22Rv1 (cell line): ENCODE data around the gene PRR12.

Experiments
- H3K27ac ChIP-seq: fragments of 450-650 bp; 2 replicates; pipeline ENCODE4 v1.5.1; 2017
- CTCF ChIP-seq: fragments of 450-650 bp; IDR thresholded peaks from 2 replicates; pipeline ENCODE4 v1.5.1; 2017; ENCODE audit warnings: mild to moderate bottlenecking
- ZFX ChIP-seq: fragments of 450-650 bp; IDR thresholded peaks from 2 replicates; pipeline ENCODE4 v1.6.1; 2017; ENCODE audit warnings: antibody characterized with exemption, borderline replicate concordance

PRR12 gene

GRCh38 chr19:49573425-49573824, 17.6 kb upstream of the PRR12 start:
- TF ChIP-seq ZFX = no peak
- no peak for TF ChIP-seq CTCF
- no peak overlapping the region for H3K27ac ChIP-seq

GRCh38 chr19:49574206-49574755, 16.7 kb upstream of the PRR12 start:
- TF ChIP-seq CTCF (no peak), ZFX (no peak)
- H3K27ac ChIP-seq = no peak overlapping the region

GRCh38 chr19:49579193-49579592, 11.8 kb upstream of the PRR12 start:
- no peak overlapping the region for H3K27ac ChIP-seq
- no peak for TF ChIP-seq CTCF
- TF ChIP-seq ZFX = no peak

GRCh38 chr19:49579947-49580263, 11.1 kb upstream of the PRR12 start:
- H3K27ac ChIP-seq = peak overlapping the region; percentile 62
- TF ChIP-seq CTCF (no peak), ZFX (no peak)

- TF ChIP-seq CTCF (no peak), ZFX (no peak)
- peak within 1 kb of the TSS; percentile 62 for H3K27ac ChIP-seq
Observed at GRCh38 chr19:49580264-49581006, 10.5 kb upstream of the PRR12 start, which contains the start of gene NOSIP. NOSIP (minus strand) TSS chr19:49580556; CDS start chr19:49560691, 19,865 bp downstream.

GRCh38 chr19:49581007-49581508, 9.9 kb upstream of the PRR12 start, which contains the start of gene PRRG2:
PRRG2 (plus strand) TSS chr19:49581316; CDS start chr19:49583220, 1,904 bp downstream.
- TF ChIP-seq CTCF (no peak), ZFX (no peak)
- H3K27ac ChIP-seq = peak within 1 kb of the TSS; percentile 62

GRCh38 chr19:49583239-49583638, 7.7 kb upstream of the PRR12 start:
- TF ChIP-seq ZFX (no peak), CTCF (no peak)
- no peak overlapping the region for H3K27ac ChIP-seq
